SK-N-SH (cell line): ENCODE results near the gene DSG1. TPM values are rescaled to one million over a fixed set of nuclear protein-coding genes. Genes with fewer than 3 reads are reported as not detected.

Source experiments
- CTCF ChIA-PET: fragments of 300-600, 350-600 bp; formaldehyde crosslinking; extraction: SDS; loops from one replicate; lab custom pipeline; 2021; lab: Yijun Ruan, JAX
- POLR2A ChIA-PET: fragments of 350-600 bp; sonication (Branson Sonifier 250); formaldehyde crosslinking; extraction: SDS; loops from one replicate; lab custom pipeline; 2020; ENCODE audit warnings: antibody characterized with exemption, inconsistent platforms; lab: Yijun Ruan, JAX
- DNase-seq: peaks from one replicate; pipeline ENCODE4 v3.0.0; 2012
- H2AFZ ChIP-seq: fragments of 200-600 bp; sonication (generic); 2 replicates; pipeline ENCODE4 v1.8.1; 2016; ENCODE audit warnings: antibody characterized with exemption, mild to moderate bottlenecking, low read depth
- H3F3A ChIP-seq: fragments of 200-600 bp; sonication (generic); replicated peaks from 2 replicates; pipeline ENCODE3; 2016; ENCODE audit warnings: antibody characterized with exemption, mild to moderate bottlenecking; ENCODE audit not compliant: insufficient read depth
- H3K27ac ChIP-seq, 2 experiments: fragments of 200-500 bp in 1 of 2; fragments of 200-600 bp in 1 of 2; sonication (Bioruptor generic) in 1 of 2; sonication (generic), shearing (Covaris generic) in 1 of 2; 2 replicates each; pipeline versions ENCODE4 v1.5.1 to v1.6.1; 2014 to 2016; ENCODE audit warnings: low read depth in 2 of 2, inconsistent platforms in 1 of 2, low read length in 1 of 2, mild to moderate bottlenecking in 1 of 2, mixed read lengths in 1 of 2
- H3K27me3 ChIP-seq: fragments of 200-600 bp; sonication (generic), shearing (Covaris generic); 2 replicates; pipeline ENCODE4 v1.6.1; 2016; ENCODE audit warnings: mixed run types; ENCODE audit not compliant: insufficient read depth
- H3K36me3 ChIP-seq, 2 experiments: fragments of 200-500 bp in 1 of 2; fragments of 200-600 bp in 1 of 2; sonication (Bioruptor generic) in 1 of 2; sonication (generic) in 1 of 2; replicated peaks in 1 of 2; 2 replicates each; pipeline versions ENCODE3 to v1.5.1; 2014 to 2016; ENCODE audit warnings: low read length in 1 of 2, mild to moderate bottlenecking in 1 of 2; ENCODE audit not compliant: insufficient read depth in 2 of 2, control insufficient read depth in 1 of 2
- H3K4me1 ChIP-seq, 2 experiments: fragments of 200-500 bp in 1 of 2; fragments of 200-600 bp in 1 of 2; sonication (Bioruptor generic) in 1 of 2; sonication (generic), shearing (Covaris generic) in 1 of 2; 2 replicates each; pipeline versions ENCODE4 v1.5.1 to v1.6.1; 2014 to 2016; ENCODE audit warnings: low read depth in 1 of 2, low read length in 1 of 2, mixed run types in 1 of 2; ENCODE audit not compliant: insufficient read depth in 2 of 2, control insufficient read depth in 1 of 2
- H3K4me2 ChIP-seq: fragments of 200-600 bp; sonication (generic), shearing (Covaris generic); 2 replicates; pipeline ENCODE4 v1.6.1; 2017; ENCODE audit warnings: mixed run types
- H3K4me3 ChIP-seq, 2 experiments: fragments of 200-500 bp in 1 of 2; fragments of 200-600 bp in 1 of 2; sonication (Bioruptor generic) in 1 of 2; sonication (generic), shearing (Covaris generic) in 1 of 2; 2 replicates each; pipeline versions ENCODE4 v1.5.1 to v1.8.1; 2014 to 2016; ENCODE audit warnings: low read depth in 2 of 2, inconsistent platforms in 1 of 2, low read length in 1 of 2, mild to moderate bottlenecking in 1 of 2, mixed read lengths in 1 of 2, moderate library complexity in 1 of 2
- H3K79me2 ChIP-seq: fragments of 200-600 bp; sonication (generic); 2 replicates; pipeline ENCODE4 v1.8.1; 2017; ENCODE audit warnings: mild to moderate bottlenecking; ENCODE audit not compliant: insufficient read depth
- H3K9ac ChIP-seq: fragments of 200-600 bp; sonication (generic); 2 replicates; pipeline ENCODE4 v1.6.1; 2017; ENCODE audit warnings: mixed run types
- H3K9me2 ChIP-seq: fragments of 200-600 bp; sonication (generic); 2 replicates; pipeline ENCODE4 v1.6.1; 2017; ENCODE audit warnings: mixed run types
- H3K9me3 ChIP-seq: fragments of 200-600 bp; sonication (generic); 2 replicates; pipeline ENCODE4 v1.6.1; 2017; ENCODE audit warnings: mixed run types, mild to moderate bottlenecking, moderate library complexity
- H4K20me1 ChIP-seq: fragments of 200-600 bp; sonication (generic); 2 replicates; pipeline ENCODE4 v1.6.1; 2017; ENCODE audit warnings: mild to moderate bottlenecking, mixed run types; ENCODE audit not compliant: insufficient read depth
- CHD2 ChIP-seq: fragments of 150-350 bp; IDR thresholded peaks from 2 replicates; pipeline ENCODE4 v1.6.1; 2018; ENCODE audit warnings: low read length; ENCODE audit not compliant: partially characterized antibody
- CTCF ChIP-seq: fragments of 200-600 bp; sonication (generic); IDR thresholded peaks from 2 replicates; pipeline ENCODE4 v1.6.1; 2017; ENCODE audit warnings: antibody characterized with exemption, mild to moderate bottlenecking, moderate library complexity
- EP300 ChIP-seq, 2 experiments: IDR thresholded peaks; 2 replicates each; pipeline versions ENCODE4 v1.4.0 to v1.6.1; 2012; ENCODE audit warnings: borderline replicate concordance in 1 of 2, low read depth in 1 of 2, low read length in 1 of 2
- FOSL2 ChIP-seq: IDR thresholded peaks from 2 replicates; pipeline ENCODE4 v1.4.0; 2012; ENCODE audit warnings: low read depth, mild to moderate bottlenecking, moderate library complexity, borderline replicate concordance
- FOXJ3 ChIP-seq: sonication (generic); formaldehyde crosslinking; IDR thresholded peaks from 2 replicates; pipeline ENCODE4 v1.5.1; 2020; ENCODE audit warnings: mild to moderate bottlenecking, missing genetic modification reagents
- JUND ChIP-seq: IDR thresholded peaks from 2 replicates; pipeline ENCODE4 v1.4.0; 2012
- NFIC ChIP-seq: IDR thresholded peaks from 2 replicates; pipeline ENCODE4 v1.4.0; 2012; ENCODE audit warnings: borderline replicate concordance
- NRF1 ChIP-seq: IDR thresholded peaks from 2 replicates; pipeline ENCODE4 v1.6.1; 2012; ENCODE audit warnings: low read depth, mild to moderate bottlenecking, low read length
- RAD21 ChIP-seq: IDR thresholded peaks from 2 replicates; pipeline ENCODE4 v1.6.1; 2012; ENCODE audit warnings: mild to moderate bottlenecking, low read length
- RXRA ChIP-seq: IDR thresholded peaks from 2 replicates; pipeline ENCODE4 v1.4.0; 2012; ENCODE audit warnings: low read depth, mild to moderate bottlenecking, borderline replicate concordance
- SIN3A ChIP-seq: IDR thresholded peaks from 2 replicates; pipeline ENCODE4 v1.6.1; 2012; ENCODE audit warnings: low read depth, mild to moderate bottlenecking, low read length, moderate library complexity, borderline replicate concordance
- SMC3 ChIP-seq: IDR thresholded peaks from 2 replicates; pipeline ENCODE4 v1.6.1; 2012; ENCODE audit warnings: low read depth, low read length, improper control_type of control experiment
- TCF12 ChIP-seq: IDR thresholded peaks from 2 replicates; pipeline ENCODE4 v1.4.0; 2012
- ZBTB33 ChIP-seq: IDR thresholded peaks from 2 replicates; pipeline ENCODE4 v1.4.0; 2012; ENCODE audit warnings: low read depth, borderline replicate concordance
- WGBS: methylation state at CpG from one replicate; pipeline ENCODE4 v1.1.6; 2017; ENCODE audit warnings: low lambda C conversion rate; 5-methylcytosine and 5-hydroxymethylcytosine counted together
- polyA plus RNA-seq, 3 experiments: library from polyadenylated mRNA; depleted of rRNA; stranded (reverse); fragments of >200 nt; gene quantifications; 2 replicates each; pipeline ENCODE4 v1.2.3, GENCODE V29; 2012
- TF ChIP-seq, protein P1 (sequence below): fragments of 150-350 bp; IDR thresholded peaks from 2 replicates; pipeline ENCODE4 v1.6.1; 2017; ENCODE audit warnings: antibody characterized with exemption, low read length, low read depth, borderline replicate concordance
- TF ChIP-seq, protein P2 (sequence below): IDR thresholded peaks from 2 replicates; pipeline ENCODE4 v1.4.0; 2012; ENCODE audit warnings: low read depth, borderline replicate concordance
- TF ChIP-seq, protein P3 (sequence below): IDR thresholded peaks from 2 replicates; pipeline ENCODE4; 2012

Gene DSG1
- polyA plus RNA-seq, 1 of the 3 experiments (the other 2 are of a cell fraction) = not detected

- H3K4me1 ChIP-seq = no peaks in the 10 kb centered on the region
- H2AFZ ChIP-seq = no peak overlapping the region
- no peak overlapping the region for H3K27ac ChIP-seq
- no peaks in the 10 kb centered on the region for H3K9me3 ChIP-seq
- H3K9ac ChIP-seq = no peak overlapping the region
- H4K20me1 ChIP-seq = no peaks in the 10 kb centered on the region
- 9% methylated on average over 6 of the region's 6 CpGs for WGBS
- CTCF ChIA-PET = interaction anchor here (1.0 to 1.4 kb wide), 2 partner anchors 9 to 13 kb away, joined by 3 read pairs; no protein-coding TSS in a partner anchor
- no peak overlapping the region for H3K4me3 ChIP-seq
- H3F3A ChIP-seq = no peaks in the 10 kb centered on the region
- H3K4me2 ChIP-seq = no peak overlapping the region
- H3K79me2 ChIP-seq = no peaks in the 10 kb centered on the region
- TF ChIP-seq SIN3A (no peak), ZBTB33 (no peak), RXRA (no peak), FOXJ3 (CRISPR knock-in tag) (no peak), EP300 (IDR thresholded peaks at IDR 0.05; ENCODE audit: borderline replicate concordance in 1 of 2, low read depth in 1 of 2, low read length in 1 of 2) (no peak), NRF1 (no peak), RAD21 (no peak), TCF12 (no peak), CHD2 (no peak)
- TF ChIP-seq, protein P1, sequence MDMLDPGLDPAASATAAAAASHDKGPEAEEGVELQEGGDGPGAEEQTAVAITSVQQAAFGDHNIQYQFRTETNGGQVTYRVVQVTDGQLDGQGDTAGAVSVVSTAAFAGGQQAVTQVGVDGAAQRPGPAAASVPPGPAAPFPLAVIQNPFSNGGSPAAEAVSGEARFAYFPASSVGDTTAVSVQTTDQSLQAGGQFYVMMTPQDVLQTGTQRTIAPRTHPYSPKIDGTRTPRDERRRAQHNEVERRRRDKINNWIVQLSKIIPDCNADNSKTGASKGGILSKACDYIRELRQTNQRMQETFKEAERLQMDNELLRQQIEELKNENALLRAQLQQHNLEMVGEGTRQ = no peak
- TF ChIP-seq, protein P2, sequence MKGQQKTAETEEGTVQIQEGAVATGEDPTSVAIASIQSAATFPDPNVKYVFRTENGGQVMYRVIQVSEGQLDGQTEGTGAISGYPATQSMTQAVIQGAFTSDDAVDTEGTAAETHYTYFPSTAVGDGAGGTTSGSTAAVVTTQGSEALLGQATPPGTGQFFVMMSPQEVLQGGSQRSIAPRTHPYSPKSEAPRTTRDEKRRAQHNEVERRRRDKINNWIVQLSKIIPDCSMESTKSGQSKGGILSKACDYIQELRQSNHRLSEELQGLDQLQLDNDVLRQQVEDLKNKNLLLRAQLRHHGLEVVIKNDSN = no peak
- no peaks in the 10 kb centered on the region for H3K9me2 ChIP-seq
- peaks cover 8% of the 10 kb centered on the region; the same call in 1 of the 2 replicates for H3K27me3 ChIP-seq
- POLR2A ChIA-PET = no interaction called here
- H3K36me3 ChIP-seq = no peaks in the 10 kb centered on the region
- DNase-seq = no peak
These were observed 83.4 kb downstream of the DSG1 start for GRCh38 chr18:31401156-31402025.

GRCh38 chr18:31402026-31402373, 84.0 kb downstream of the DSG1 start:
- Histone ChIP-seq H3K9me2 (no peaks in the 10 kb centered on the region), H3F3A (no peaks in the 10 kb centered on the region), H3K4me1 (no peaks in the 10 kb centered on the region), H3K27me3 (peaks cover 8% of the 10 kb centered on the region; the same call in 1 of the 2 replicates), H3K4me3 (no peak overlapping the region), H3K36me3 (no peaks in the 10 kb centered on the region), H4K20me1 (no peaks in the 10 kb centered on the region), H3K9me3 (no peaks in the 10 kb centered on the region), H3K4me2 (no peak overlapping the region), H3K9ac (no peak overlapping the region), H3K79me2 (no peaks in the 10 kb centered on the region), H3K27ac (no peak overlapping the region), H2AFZ (no peak overlapping the region)
- POLR2A ChIA-PET = no interaction called here
- CTCF ChIA-PET = interaction anchor here (1.4 kb wide), 1 partner anchor 8 kb away, joined by 3 read pairs; no protein-coding TSS in a partner anchor
- no peak for DNase-seq
- TF ChIP-seq CTCF (no peak), JUND (no peak), SMC3 (no peak), NRF1 (no peak), NFIC (no peak), FOSL2 (no peak)
- TF ChIP-seq, protein P2 = no peak
- TF ChIP-seq, protein P3, sequence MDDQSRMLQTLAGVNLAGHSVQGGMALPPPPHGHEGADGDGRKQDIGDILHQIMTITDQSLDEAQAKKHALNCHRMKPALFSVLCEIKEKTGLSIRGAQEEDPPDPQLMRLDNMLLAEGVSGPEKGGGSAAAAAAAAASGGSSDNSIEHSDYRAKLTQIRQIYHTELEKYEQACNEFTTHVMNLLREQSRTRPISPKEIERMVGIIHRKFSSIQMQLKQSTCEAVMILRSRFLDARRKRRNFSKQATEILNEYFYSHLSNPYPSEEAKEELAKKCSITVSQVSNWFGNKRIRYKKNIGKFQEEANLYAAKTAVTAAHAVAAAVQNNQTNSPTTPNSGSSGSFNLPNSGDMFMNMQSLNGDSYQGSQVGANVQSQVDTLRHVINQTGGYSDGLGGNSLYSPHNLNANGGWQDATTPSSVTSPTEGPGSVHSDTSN = no peak
